Kidney epithelial cell (primary cell): ENCODE data around the gene LHFPL6. TPM values are rescaled to one million over a fixed set of nuclear protein-coding genes. Genes with fewer than 3 reads are reported as not detected.

Experiments used
- DNase-seq: peaks from one replicate; pipeline ENCODE4 v3.0.0-alpha.2; 2010; ENCODE audit warnings: low read depth
- H3K27me3 ChIP-seq: 2 replicates; pipeline ENCODE4 v1.6.0; 2011; ENCODE audit warnings: low read length; ENCODE audit not compliant: control insufficient read depth, insufficient read depth
- H3K36me3 ChIP-seq: 2 replicates; pipeline ENCODE4 v1.5.1; 2011; ENCODE audit warnings: low read length; ENCODE audit not compliant: control insufficient read depth, insufficient read depth
- H3K4me3 ChIP-seq: 2 replicates; pipeline ENCODE4 v1.5.1; 2011; ENCODE audit warnings: low read depth, mild to moderate bottlenecking, control low read depth, low read length
- total RNA-seq: library from RNA; depleted of rRNA; stranded (reverse); fragments of >200 nt; gene quantifications from 2 replicates; pipeline ENCODE4 v1.2.3, GENCODE V29; 2015
- TF ChIP-seq, protein P1 (sequence below): IDR thresholded peaks from 2 replicates; pipeline ENCODE4 v1.5.1; 2011; ENCODE audit warnings: mild to moderate bottlenecking, moderate library complexity, low read length, control low read depth, inconsistent platforms; ENCODE audit not compliant: insufficient read depth, poor library complexity, severe bottlenecking

The LHFPL6 gene
- total RNA-seq, 1 donor from 2014 or later, result 7.0 TPM

- no peak for DNase-seq
- Histone ChIP-seq H3K27me3 (no peaks in the 10 kb centered on the region), H3K36me3 (no peaks in the 10 kb centered on the region), H3K4me3 (no peak overlapping the region)
- TF ChIP-seq, protein P1, sequence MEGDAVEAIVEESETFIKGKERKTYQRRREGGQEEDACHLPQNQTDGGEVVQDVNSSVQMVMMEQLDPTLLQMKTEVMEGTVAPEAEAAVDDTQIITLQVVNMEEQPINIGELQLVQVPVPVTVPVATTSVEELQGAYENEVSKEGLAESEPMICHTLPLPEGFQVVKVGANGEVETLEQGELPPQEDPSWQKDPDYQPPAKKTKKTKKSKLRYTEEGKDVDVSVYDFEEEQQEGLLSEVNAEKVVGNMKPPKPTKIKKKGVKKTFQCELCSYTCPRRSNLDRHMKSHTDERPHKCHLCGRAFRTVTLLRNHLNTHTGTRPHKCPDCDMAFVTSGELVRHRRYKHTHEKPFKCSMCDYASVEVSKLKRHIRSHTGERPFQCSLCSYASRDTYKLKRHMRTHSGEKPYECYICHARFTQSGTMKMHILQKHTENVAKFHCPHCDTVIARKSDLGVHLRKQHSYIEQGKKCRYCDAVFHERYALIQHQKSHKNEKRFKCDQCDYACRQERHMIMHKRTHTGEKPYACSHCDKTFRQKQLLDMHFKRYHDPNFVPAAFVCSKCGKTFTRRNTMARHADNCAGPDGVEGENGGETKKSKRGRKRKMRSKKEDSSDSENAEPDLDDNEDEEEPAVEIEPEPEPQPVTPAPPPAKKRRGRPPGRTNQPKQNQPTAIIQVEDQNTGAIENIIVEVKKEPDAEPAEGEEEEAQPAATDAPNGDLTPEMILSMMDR, result no peak
Observed at GRCh38 chr13:39381456-39381855, 221.5 kb downstream of the LHFPL6 start.

- no peaks in the 10 kb centered on the region for H3K27me3 ChIP-seq
- TF ChIP-seq, protein P1, result no peak
- DNase-seq, result no peak
Observed at GRCh38 chr13:39379667-39380655, 223.0 kb downstream of the LHFPL6 start.

DNA sequence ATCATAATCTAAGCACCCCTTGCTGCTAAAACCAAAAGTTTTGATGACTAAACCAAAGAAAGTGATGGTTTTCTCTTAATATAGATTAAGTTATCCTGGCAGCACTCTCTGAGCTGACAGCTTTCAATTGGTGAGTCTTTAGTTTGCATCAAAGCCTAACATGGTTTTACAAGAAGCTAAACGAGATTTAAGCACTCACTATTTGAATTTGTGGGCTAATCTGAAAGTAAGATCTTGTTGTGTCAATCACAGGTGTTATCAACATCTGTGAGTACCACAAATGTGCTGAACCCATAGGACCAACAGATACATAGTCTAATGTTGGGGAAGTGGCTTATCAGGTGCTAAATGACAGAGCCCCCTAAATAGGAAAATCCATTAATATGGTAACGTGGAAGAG is 223.9 kb downstream of the LHFPL6 start:
- H3K36me3 ChIP-seq, result no peaks in the 10 kb centered on the region
- DNase-seq, result no peak
- H3K27me3 ChIP-seq, result no peaks in the 10 kb centered on the region
- no peak overlapping the region for H3K4me3 ChIP-seq
- TF ChIP-seq, protein P1, result no peak

More at GRCh38 chr13:39379667-39380655, 223.0 kb downstream of the LHFPL6 start:
- Histone ChIP-seq H3K36me3 (no peaks in the 10 kb centered on the region), H3K4me3 (no peak overlapping the region)

GRCh38 chr13:39378306-39378705 is 224.7 kb downstream of the LHFPL6 start:
- H3K27me3 ChIP-seq, result no peaks in the 10 kb centered on the region

DNA sequence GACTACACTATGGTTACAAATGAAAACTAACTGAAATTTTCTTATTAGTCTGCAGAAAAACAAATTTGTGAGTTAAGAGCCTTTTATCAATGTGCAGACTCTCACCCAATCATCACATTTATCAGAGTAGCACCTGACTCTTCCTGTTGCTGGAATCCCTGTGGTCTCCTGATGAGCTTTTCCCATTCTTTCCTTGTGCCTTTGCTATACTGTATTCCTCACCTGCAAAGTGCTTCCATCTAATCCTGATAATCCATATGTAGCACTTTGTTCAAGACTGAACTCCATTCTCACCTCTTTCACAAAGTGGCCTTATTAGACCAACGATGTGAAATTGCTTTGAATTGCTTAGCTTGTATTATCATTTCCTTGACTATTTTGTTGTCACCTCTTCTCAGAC is 225.3 kb downstream of the LHFPL6 start:
- Histone ChIP-seq H3K36me3 (no peaks in the 10 kb centered on the region), H3K27me3 (no peaks in the 10 kb centered on the region), H3K4me3 (no peak overlapping the region)
- TF ChIP-seq, protein P1, result no peak
- DNase-seq, result no peak

More at GRCh38 chr13:39378306-39378705, 224.7 kb downstream of the LHFPL6 start:
- Histone ChIP-seq H3K36me3 (no peaks in the 10 kb centered on the region), H3K4me3 (no peak overlapping the region)
- DNase-seq, result no peak
- TF ChIP-seq, protein P1, result no peak
